Measurements from ENCODE around the gene HDDC3.

The HDDC3 gene, protein sequence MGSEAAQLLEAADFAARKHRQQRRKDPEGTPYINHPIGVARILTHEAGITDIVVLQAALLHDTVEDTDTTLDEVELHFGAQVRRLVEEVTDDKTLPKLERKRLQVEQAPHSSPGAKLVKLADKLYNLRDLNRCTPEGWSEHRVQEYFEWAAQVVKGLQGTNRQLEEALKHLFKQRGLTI

DNA sequence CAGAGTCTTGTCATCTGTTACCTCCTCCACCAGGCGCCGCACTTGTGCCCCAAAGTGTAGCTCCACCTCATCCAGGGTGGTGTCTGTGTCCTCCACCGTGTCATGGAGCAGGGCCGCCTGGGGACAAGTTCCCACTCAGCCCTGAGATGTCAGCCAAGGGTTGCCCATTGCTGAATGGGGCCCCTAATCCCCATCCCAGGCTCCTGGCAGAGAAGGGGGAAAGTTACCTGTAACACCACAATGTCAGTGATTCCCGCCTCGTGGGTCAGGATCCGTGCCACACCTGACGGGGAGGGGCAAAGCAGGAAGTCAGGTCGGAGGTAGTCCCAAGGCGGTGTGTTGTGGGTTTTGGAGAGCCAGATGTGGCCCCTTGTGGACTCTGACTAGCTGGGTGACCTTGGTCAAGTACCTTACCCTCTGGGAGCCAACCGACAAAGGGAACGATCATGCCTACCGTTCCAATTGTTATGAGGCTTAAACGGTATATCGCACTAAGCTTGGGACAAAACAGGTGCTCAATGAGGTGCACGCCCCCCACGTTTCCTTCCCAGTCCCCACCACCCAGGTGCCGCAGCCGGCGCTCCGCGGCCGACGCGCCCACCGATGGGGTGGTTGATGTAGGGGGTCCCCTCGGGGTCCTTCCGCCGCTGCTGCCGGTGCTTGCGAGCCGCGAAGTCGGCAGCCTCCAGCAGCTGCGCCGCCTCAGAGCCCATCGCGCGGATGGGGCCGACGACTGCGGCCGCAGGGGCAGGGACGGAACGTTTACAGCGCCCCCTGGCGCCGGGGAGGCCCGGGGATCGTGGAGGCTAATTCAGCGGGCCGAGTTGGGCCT is at the start of gene HDDC3:
Gene HDDC3, minus strand, starts transcription at position 722 of the 832 bp plus-strand sequence. Its CDS starts 9 bp downstream, at position 713.
- peak; percentile 88 for DNase-seq (ENCODE audit: low spot score)

DNA sequence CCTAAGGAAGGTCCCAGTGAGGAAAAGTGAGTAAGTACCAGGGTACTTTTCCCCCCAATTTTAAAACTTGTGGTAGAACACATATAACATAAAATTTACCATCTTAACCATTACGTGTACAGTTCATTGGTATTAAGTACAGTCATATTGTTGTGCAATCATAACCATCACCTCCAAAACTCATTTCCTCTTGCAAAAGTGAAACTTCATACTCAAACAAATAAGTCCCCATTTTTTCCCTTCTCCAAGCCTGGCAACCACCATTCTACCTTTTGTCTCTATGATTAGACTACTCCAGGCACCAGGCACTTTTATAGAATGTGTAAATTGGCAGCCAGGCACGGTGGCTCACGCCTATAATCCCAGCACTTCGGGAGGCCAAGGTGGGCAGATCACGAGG is 49.8 kb upstream of the HDDC3 start:
- DNase-seq (ENCODE audit: low spot score), result no peak

DNA sequence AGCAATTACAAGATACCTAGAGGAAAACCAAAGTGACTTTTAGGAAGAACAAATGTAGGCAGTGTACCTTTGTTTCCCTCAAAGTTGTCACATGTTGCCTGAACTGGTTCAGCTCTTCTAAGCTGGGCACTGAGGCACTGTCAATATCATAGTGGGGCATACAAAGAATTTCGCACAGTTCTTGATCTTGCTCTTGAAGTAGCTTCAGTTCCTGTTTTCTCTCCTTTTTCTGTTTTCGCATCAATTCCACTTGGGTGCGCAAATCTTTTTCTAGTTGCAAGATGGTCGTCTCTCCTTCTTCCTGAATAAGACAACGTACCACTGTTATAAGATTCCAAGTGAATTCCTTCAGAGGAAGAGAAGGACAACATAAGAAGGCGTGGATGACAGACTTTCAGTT is 49.3 kb upstream of the HDDC3 start:
- no peak for DNase-seq (ENCODE audit: low spot score)

DNA sequence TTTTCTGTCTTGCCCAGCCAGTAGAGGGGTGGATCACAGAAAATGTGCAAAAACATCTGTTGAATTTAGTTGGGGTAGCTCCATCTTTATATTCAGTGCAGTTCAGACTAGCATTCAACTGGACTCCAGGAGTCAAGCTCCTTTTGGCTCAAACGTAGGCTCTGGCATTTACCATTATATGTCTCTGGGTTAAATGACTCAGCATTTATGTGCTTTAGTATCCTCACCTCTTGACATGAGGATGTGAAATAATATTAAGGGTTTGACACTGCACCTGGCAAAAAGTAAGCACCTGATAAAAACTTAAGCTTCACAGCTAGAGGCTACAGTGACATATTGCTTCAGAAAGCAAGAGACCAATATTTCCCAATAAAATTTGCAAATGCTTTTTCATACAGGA is 47.2 kb upstream of the HDDC3 start:
- DNase-seq (ENCODE audit: low spot score), result no peak

DNA sequence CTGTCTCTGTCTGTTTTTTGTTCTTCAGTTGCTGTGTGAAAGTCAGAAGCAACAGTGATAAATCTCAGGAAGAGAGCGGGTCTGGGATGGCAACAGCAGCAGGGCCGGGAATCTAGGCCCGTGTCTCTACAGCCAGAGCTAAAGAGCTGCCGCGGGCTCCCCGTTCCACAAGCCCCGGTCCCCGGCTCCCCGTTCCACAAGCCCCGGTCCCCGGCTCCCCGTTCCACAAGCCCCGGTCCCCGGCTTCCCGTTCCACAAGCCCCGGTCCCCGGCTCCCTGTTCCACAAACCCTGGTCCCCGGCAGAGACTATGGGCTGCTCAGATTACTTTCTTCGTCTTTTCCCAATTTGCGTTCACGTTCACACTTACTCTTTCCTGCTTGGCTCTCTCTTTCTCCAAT is 41.9 kb upstream of the HDDC3 start:
- DNase-seq (ENCODE audit: low spot score), result no peak

DNA sequence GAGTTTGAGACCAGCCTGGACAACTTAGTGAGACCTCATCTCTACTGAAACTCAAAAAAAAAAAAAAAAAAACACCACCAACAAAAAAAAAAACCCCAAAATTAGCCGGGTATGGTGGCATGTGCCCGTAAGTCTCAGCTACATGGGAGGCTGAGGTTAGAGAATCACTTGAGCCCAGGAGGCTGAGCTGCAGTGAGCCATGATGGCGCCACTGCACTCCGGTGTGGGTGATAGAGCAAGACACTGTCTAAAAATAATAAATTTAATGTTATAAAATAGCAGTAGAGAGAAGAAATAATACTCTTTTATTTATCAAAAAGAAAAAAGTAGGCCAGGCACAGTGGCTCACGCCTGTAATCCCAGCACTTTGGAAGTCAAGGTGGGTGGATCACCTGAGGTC is 39.8 kb upstream of the HDDC3 start:
- DNase-seq (ENCODE audit: low spot score), result no peak

DNA sequence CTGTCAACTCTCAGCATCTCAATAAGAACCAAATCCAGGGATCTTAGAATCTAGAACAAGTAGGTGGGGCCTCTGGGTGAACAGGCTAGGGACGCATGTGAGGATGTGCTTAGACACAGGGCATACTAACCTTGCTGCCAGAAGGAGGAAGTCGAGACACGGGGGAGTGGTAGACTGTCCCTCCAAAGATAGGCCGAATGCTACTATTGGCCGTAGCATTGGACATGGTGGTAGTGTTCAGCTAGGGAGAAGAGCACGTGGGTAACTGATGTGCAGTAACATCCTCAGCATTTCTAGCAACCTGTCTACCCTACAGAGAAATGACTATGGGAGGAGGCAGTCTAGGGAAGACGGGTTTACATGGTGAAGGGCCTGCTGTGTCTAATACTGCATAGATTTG is 37.9 kb upstream of the HDDC3 start:
- no peak for DNase-seq (ENCODE audit: low spot score)

DNA sequence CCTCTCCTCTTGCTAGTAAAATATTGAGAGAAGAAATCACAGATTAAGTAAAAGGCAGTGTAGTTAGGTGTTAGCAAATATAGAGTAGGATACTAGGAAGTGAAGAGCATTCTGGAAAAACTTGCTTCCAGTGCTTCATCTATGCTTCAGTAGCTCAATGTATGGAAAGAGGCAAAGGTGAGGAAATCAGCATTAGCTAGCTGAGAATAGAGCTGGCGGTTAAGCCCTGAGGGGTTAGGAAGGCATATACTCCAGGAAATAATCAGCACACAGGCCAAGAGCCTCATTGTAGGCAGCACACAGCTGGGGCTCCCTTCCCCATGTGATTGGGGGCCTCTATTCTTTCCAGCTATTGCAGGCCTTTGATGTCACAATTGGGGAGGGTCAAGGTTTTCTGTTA is 36.1 kb upstream of the HDDC3 start:
- DNase-seq (ENCODE audit: low spot score), result no peak

DNA sequence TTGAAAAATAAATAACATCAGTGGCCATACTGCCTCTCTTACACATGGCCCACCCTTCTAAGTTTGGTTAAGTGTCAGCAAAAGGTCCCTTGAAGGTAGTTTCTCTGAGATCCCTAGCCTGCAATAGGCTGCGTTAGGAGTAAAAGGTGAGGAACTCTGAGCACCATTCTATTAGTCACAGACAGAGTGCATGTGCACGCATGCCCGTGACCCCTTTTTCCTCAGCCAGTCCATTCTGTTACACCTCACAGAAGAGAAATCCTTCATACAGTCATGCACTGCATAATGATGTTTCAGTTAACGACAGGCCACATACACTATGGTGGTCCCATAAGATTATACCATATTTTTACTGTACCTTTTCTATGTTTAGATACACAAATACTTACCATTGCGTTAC is 34.9 kb upstream of the HDDC3 start:
- no peak for DNase-seq (ENCODE audit: low spot score)

DNA sequence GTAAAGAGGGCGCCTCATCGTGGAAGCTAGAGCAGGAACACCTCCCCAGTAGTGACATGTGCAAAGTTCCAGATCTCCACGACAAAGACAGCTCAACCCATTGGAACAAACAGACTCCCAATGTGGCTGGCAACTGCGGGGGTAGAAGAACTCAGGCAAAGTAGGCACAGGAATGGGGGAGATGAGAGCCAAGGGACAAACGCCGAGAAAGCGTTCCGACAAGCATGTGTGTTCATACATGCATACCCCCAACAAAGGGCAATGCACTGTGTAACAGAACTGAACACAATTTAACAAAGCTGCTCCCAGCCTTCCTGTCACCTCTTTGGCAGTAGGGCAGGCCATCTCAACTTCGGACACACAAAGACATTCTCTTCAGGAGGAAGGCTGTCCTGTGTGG is 33.9 kb upstream of the HDDC3 start:
- no peak for DNase-seq (ENCODE audit: low spot score)

DNA sequence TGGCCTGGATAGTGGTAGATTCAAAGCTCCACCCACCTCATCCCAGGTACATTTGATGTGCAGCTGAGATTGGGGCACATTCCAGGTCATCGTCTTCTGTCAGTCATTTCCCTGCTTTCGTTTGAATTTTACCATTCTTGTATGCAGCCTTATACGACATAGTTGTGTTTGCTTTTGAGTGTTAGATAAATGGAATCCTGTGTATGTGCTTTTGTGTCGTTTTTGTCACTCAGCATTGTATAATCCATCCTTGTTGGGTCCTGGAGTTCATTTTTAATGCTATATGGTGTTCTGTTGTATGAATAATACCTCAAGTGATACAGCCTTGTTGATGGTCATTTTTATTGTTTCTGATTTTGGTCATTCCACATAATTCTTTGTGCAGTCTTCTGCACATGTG is 29.7 kb upstream of the HDDC3 start:
- no peak for DNase-seq (ENCODE audit: low spot score)

DNA sequence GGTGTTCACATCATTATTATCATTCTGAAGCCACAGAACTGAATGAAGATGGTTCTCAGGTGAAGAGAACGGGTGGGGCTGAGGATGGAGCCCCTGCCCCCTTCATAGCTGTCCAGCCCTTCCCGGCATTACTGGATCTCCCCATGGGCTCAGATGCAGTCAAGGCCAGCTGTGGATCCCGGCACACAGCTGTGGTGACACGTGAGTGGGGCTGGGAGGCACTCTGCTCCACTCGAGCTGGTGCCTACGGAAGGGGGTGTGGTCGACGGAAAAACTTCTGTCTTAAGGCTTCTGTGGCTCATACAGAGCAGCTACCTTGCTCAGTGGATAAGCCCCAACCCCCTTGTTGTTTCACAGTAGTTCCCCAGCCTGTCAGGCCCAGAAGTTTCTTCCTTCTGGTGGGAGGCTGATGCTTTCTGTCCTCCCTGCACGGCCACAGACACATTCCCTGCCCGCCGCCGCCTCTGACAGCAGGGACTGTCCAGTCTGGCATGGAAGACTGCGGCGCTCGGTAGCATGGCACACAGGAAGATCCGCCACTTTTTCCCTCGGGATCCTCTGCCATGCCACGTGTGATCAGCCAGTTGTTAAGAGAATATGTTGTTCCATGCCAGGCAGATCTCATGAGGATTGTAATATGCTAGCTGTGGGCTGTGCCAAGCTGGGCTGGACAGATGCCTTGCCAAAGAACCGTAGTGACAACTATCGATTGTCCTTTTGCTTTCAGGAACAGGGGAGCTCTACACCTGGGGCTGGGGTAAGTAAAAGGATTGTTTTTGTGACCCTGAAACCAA is 28.1 kb upstream of the HDDC3 start:
- DNase-seq (ENCODE audit: low spot score), result no peak

DNA sequence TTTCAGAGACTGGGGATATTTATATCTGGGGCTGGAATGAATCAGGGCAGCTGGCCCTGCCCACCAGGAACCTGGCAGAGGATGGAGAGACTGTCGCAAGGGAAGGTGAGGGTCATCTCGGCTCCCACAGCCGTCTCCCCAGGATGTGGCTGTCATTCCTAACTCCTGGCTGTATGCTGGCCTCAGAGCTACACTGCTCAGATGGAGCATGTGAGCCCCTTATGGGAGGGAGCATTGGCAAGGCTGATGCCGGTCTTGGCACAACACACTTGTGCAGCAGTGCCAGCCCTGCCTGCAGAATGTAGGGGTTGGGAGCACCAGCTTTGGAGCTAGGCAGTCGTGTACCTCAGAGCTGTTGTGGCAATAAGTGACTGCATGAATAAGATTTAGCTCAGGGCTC is 27.5 kb upstream of the HDDC3 start:
- DNase-seq (ENCODE audit: low spot score), result no peak

DNA sequence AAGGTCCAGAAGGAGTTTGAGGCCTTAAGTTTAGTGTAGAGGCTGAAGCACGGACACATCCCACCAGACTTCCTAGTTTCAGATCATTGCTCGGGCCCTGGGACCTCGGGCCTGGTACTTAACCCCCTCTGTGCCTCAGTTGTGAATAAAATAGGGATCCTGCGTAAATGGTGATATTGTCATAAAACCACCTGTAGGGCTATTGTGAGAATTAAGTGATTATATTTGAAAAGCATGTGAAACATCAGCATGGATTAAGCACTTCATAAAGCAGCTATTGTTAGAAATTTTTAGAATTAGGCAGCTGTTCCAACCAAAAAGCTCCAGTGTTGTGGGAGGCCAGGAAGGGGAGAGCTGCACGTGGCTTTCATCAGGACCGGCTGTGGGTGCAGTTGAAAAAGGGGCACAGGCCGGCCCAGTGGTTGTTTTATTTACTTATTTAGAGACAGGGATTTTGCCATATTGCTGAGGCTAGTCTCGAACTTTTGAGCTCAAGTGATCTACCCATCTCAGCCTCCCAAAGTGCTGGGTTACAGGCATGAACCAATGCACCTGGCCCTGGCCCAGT is 26.8 kb upstream of the HDDC3 start:
- DNase-seq (ENCODE audit: low spot score), result no peak

DNA sequence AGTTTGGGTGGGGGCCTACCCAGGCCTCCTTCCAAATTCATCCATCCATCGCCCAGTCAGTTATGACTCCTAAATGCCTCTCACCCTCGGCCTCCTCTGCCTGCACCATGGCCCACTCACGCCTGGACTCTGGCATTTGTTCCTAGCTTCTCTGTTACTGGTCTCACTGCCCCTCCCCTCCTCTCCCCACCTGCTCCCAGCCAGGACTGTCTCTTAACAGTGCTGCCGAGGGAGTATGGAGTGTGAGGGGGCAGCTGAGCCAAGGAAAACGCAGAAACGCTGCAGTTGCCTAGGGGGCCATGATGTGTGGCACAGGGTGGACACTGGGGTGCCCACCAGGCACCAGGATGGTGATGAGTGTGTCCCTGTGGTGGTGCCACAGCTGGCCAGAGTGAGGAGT is 25.4 kb upstream of the HDDC3 start:
- no peak for DNase-seq (ENCODE audit: low spot score)

DNA sequence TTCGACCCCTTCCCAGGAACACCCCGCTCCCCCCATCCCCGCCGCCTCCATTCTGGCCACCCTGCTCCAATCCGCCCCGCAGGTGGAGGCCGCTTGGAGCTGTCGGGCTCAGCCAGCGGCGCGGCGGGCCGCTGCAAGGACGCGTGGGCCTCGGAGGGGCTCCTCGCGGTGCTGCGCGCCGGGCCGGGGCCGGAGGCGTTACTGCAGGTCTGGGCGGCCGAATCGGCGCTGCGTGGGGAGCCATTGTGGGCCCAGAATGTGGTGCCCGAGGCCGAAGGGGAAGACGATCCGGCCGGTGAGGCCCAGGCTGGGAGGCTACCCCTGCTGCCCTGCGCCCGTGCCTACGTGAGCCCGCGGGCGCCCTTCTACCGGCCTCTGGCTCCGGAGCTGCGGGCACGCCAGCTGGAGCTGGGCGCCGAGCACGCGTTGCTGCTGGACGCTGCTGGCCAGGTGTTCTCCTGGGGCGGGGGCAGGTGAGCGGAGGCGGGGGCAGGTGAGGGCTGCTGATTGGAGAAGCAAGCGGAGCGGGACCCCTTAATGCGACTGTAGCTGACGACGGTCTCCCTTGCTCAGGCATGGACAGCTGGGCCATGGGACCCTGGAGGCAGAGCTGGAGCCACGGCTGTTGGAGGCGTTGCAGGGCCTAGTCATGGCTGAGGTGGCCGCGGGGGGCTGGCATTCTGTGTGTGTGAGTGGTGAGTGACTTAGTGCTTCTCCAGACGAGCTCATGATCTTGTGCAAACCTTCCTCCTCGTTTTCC is 24.9 kb upstream of the HDDC3 start:
- DNase-seq (ENCODE audit: low spot score), result no peak

DNA sequence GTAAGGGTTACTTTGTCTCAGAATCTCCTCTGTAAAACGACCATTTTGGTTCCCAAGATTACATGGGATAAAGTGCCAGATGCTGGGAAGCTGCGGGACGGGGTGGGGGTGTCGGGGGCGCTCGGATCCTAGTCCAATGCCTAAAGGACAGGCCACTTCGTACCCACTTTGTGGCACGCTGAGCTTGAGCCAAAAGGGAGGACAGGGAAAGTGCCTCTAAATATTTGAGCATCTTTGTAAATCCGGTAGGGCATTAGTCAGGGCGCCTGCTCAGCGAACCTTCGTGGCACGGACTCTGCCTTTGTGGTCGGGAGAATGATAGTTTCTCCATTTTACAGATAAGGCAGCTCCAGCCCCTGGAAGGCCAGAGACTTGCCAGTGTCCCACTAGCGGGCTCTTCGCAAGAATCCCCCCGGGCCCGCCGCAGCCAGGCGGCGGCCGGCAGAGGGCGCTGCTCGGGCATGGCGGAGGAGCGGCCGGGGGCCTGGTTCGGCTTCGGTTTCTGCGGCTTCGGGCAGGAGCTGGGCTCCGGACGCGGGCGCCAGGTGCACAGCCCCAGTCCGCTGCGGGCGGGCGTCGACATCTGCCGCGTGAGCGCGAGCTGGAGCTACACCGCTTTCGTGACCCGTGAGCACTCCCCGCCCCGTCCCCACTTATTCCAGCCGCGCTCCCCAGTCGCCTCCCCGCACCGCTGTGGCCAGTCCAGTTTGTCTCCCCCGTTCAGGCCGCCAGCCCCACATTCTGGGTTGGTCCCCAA is 24.1 kb upstream of the HDDC3 start:
- peak; percentile 51 for DNase-seq (ENCODE audit: low spot score)

DNA sequence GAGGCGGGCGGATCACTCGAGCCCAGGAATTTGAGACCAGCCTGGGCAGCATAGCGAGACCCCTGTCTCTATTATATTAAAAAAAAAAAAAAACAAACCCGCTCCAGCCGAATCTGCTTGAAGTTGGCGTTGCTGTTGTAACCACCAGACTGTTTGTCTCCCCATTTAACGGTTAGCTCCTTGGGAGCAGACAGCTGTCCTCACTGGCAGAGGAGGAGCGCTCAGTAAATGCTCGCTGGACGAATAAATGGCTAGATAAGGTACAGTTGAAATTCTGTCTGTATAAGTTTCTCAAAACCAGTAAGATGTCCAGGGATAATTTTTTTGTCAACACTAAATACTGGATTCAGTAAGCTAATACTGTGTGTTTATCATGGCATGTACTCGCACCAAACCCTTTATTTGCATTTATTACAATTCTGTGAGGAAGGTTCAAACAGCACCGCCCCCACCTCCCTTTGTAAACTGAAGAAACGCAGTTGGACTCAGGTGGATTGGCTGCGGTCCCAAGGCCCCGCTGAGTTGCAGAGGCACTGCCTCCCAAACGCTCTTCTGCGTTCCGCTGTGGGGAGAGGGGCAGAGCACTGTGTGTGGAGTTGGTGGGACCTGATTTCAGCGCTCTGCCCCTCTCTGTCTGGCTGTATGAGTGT is 23.4 kb upstream of the HDDC3 start:
- DNase-seq (ENCODE audit: low spot score), result no peak

DNA sequence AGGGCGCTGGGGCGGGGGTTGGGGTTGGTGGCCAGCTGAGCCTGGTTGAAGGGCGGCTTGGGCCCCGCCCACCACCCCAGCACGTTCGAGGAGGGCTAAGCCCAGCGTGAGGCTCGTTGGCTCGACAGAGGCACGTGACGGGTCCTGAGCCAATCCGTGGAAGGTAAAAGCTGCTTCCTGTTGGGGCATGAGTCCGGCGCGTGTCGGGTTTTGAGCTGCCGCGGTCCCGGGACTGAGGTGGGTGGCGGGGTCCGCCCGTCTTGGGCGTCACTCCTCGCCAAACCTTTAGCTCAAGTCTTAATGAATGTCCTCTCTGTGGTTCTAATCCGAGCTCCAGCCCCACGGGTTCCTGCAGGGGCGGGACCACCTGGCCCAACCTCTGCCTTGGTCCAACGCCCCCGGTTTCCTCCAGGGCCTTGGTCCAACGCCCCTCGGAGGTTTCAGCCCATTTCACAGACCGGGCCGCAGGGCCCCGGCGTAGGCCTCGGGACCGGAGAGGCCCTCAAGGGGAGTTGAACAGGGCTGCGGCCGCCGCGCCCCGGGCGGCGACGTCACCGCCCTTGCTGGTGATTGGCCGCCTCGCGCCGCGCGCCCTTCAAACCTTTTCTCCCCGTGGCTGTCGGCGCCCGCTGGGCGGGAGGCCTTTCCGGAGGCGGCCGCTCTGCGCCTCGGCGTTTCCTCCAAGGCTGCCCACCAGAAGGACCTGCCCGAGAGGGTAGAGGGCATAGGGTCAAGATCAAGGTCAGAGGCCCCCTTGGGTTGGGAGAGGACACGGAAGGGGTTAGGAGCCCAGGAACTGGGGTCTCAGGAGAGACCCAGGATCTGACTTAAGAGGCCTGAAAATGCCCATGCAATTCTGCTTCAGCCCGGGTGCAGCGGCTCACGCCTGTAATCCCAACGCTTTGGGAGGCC is 22.6 kb upstream of the HDDC3 start, which contains the start of gene RCCD1:
Gene RCCD1, plus strand, starts transcription at position 173 of the 912 bp plus-strand sequence. CDS start 1,851 bp downstream, outside the sequence.
- DNase-seq (ENCODE audit: low spot score), result peak; percentile 84

All from CD4-positive, alpha-beta T cell treated with Interleukin-15 for 4 hours (primary cell).